Measurements from ENCODE around the gene CYP2A13.

GRCh38 chr19:41096353-41096752, 8.1 kb downstream of the CYP2A13 start:
- TF ChIP-seq CTCF (IDR thresholded peaks at IDR 0.05 in 4 of 5, conservative IDR thresholded peaks at IDR 0.05 in 1 of 5) (no peak), POLR2A (IDR thresholded peaks at IDR 0.05) (no peak)
